Stimulated activated CD4-positive, alpha-beta T cell treated with anti-CD3 and anti-CD28 coated beads, TNF-alpha, amount 100 ng/mL, for 24 hours (primary cell): ENCODE measurements around the gene ZBTB20.
"Not testable (repeated sequence)": the region's sequence is repeated elsewhere in the genome, so short reads cannot be mapped to it uniquely, and the experiment has no call there.

Experiments
- DNase-seq, 3 experiments: peaks; one replicate each; pipeline ENCODE4 v3.0.0-alpha.2; 2020; ENCODE audit warnings: low read depth in 3 of 3

Gene ZBTB20

DNA sequence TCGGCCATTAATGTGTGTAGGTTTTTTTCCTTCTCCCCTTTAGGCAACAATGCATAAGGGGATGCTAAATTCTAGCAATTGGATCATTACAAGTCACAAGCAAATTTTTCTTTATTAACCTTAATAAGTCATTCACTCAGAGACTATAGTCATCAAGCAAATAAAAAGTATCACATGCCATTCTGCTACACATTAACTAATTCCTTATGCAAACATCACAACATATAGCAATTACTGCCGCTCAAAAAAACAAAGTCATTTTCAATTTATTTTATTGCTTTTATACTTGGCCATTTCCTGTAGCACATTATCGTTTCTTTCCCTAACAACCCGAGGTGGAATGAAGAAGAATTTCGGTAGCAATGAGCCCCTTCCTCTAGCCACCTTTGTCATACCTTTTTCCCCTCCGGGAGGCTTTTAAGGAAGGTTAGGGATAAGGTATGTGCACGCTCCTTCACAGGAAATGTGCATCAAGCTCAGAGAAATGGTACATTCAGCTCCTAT lies 432.1 kb downstream of the ZBTB20 start:
- no peak for DNase-seq

DNA sequence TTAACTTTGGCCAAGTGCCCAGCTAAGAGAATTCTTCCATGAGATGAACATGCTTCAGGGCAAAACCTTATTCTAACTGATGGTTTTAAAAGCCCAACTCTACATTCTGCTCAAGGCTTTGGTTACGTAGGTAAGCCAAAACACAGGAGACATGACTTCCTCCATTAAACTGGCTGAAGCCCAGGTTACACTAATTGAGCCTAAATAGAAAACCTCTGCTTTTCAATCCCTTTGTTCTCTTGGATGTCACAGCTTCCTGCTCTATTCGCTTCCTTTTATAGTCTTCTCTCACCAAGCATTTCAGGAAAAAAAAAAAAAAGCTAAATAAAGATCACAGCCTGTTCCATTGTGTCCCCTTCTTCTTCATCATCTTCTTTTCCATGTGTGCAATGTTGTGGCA lies 432.9 kb downstream of the ZBTB20 start:
- DNase-seq = no peak

DNA sequence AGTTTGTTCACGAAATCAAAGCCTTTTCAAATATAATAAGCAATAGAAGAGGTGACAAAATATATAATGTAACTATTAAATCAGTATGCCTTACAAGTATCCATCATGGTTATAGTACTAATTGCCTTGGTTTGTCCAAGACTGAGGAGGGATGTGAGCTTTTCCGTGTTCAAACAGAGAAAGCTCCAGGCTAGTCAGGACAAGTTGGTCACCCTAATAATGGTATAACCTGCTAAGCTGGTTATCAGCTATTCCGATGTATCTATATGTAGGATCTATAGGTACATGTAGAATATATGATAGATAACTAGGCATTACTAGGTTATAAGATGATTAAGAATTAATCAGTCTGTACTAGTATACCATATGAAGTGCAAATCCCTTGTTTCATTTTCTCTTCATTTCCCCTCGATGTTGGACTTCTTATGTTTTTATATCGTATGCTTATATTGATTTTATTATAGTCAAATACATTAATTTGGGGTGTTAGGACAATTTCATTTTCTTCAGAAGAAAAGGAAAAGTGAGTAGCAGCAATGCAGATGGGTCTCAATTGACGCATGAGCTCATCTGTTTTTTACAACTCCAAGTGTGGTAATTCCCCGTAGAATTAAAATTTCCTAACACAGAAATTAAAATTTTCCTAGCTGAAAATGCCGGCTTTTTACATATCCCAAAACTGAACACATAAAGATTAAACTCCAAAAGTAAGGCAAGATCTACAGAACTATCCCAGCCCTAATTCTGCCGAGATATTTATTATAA lies 434.2 kb downstream of the ZBTB20 start:
- DNase-seq = no peak

DNA sequence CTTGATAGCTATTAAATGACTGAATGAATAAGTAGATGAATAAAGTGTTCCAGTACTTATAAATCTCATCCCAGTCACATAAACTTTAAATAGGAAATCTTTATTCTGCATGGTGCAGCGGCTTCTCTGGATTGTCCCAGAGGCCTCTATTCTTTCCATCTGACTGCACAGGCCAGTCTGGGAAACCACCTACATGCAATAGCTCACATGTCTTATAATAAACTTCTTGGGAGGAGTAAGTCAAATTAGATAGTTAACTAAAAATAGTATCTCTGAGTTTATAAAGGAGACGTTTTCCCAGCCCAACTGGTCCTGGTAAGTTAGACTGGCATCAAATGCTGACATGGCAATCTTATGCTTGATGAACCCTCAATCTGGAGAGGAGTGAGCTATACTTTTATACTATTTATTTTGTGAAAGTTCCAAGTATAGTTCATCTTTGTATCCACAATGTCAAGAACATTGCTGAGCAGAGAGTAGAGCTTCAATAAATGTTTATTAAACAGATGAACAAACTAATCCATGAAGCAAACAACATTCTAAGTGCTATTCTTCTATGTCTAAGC lies 435.7 kb downstream of the ZBTB20 start:
- DNase-seq = no peak

DNA sequence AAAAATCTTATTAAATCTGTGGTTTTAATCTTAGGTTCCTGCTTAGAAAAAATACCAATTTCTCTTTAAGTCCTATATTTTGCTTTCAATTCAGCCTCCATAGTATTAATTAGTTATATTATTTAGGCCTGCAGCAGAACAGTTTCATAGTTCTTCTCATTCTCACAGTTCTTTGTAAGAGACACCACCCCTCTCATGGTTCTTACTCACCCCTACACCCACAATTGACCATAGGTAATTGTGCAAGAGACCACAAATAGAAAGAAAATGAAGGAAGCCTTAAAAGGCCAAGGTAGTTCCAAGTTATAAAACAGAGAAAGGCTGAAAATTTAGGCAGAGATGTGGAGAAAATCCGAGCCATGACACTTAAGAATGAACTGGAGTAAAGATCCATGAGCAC lies 438.0 kb downstream of the ZBTB20 start:
- DNase-seq = no peak

DNA sequence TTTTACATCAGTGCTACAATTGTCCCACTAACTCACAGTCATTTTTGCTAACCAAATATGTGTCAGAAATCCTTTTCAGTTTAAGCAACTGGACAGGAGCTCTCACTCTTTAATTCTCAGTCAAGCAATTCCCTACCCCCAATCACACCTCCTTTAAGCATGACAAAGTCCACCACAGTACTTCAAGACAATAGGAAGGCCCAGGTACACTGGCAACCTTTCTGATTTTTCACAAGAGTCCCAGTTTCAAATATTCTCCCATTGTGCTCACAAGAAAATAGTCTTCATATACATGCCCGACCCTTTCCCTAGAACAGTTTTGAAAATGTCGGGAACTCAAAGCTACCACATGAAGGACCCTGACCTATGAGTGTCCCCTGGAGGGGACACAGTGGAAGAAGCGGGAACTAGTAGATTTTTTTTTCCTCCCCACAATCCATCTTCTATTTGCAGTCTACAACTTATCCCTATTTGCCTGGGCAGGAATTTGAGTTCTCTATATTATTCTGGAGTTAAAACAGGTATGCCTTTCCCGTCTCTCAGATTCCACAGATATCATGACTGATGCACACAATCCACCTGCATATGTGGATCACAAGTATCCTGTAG lies 439.7 kb downstream of the ZBTB20 start:
- no peak for DNase-seq

DNA sequence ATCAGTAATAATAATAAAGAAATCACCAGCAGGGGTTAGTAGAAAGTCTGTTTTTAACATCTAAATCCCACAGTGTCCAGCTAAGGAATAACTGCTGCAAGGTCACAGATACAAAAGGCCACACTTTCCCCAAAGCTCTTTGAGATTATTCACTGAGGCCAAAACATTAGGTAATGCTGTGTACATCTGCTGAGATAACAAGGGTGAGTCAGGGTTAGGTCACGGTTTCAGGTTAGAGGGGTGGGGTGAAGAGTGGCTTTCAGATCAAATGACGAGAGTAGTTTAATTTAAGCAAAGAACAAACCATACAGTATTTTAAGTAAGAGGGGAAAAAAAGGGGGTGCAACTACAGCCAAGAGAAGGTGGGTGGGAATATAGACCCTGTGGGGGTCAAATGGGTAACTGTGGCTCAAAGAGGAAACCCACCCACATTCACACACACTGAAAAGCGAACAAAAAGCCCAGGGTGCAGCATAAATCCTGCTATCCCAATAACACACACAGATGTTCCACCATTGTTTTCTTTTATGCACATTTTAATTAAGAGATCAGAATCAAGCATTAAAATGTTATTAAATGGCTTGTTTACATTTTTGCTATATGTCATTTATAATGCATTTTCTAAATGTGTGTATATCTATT lies 440.4 kb downstream of the ZBTB20 start:
- peak in 2 of 3 experiments; percentile 3 to 19 for DNase-seq

DNA sequence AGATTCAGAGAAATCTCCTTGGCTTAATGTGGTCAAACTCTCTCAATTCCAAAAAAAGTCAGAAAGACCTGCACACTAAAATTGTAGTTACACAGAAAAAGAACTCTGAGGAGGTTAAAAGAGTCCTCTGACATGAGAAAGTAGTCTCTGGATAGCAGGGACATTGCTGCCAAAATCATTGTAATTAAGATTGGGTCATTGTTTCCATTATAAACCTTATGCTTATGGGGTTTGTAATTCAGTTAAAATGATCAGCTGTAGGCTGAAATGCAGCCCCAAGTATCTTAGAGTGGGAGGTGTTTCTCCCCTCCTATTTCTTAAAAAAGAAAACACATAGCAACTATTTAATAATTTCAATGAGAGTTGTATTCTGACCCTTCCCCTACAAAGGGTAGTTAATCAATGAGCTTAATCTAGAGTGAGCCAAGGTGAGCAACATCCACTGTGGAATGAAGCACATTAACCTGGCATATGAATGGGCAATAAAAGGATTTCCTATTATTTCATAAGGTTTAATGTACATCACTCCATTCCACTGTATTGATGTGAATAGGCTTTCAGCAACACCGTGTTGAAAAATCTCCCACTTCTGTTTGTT lies 446.4 kb downstream of the ZBTB20 start:
- no peak for DNase-seq

DNA sequence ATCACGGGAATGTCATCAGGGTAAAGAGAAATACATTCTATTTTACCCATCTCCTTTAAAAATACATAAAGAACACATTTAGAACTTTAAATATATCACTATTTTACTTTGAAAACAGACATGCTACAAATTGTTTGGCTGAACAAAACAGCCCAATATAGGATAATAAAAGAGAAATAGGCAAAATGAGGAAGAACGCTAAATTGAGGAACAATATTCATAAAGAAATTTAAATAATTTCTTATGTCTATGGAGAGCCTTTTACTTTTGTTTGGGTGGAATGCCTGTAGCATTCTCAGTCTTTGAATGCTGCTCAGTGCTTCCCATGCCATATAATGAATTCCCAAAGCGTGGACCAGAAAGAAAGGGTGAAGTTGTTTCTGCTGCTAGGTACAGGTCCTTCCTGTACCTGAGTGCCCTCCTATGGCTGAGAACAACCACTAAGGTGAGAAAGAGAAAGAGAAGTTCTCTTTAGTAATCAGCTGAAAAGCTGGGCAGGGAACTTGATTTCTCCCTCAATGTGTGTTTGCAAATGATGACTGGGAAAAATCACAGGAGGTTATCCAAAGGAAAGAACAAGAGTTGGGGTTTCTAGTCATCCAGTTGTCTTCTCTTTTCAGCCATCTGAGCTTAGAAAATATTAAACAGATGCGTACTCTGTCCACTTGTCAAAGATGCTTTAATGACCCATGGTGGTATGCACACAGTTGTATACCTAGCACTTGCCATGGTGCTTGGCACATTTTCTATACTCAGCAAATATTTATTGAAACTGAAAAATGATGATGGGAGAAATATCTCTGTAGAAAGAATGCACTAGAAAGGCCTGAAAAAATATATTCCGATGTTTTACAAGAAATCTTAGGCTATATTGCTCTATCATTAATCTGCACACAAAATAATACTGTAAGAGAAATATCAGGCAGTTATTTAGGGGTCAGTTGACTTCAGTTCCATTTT lies 448.7 kb downstream of the ZBTB20 start:
- DNase-seq = no peak

DNA sequence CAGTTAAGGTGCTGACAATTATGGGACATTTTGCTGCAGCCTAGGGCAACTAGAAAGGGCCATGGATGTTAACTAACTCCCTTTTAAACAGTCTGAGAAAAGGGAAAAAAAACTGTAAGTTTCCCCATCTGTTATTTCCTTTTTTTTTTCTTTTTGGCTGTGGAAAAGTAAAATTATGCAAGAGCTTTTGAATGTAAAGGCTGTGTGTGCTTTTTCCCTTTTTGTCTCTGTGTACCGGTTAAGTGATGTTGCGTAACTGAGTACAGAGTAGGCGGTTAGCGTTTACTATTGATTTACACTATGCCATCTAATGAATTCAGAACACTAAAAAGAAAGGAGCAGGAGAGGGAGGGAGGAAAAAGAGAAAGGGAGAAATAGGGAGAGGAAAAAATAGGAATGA lies 449.7 kb downstream of the ZBTB20 start:
- DNase-seq = no peak

DNA sequence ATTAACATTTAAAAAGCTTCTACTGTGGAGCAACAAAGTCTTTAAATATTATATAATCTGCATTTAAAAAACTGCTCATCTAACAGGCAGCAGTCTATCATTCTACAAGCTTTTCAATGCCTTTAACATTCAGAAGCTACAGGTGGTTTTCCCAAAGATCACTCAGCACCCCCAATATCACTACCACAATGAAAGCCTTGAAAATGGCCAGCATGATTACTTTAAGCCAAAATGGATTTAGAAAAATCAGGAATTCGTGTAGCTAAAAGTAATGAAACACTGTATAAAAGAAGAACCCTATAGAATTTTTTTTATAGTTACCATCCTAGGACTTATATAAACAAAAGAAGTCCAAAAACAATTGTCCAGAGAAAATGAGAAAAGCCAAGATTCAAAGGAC lies 452.8 kb downstream of the ZBTB20 start:
- DNase-seq = no peak

DNA sequence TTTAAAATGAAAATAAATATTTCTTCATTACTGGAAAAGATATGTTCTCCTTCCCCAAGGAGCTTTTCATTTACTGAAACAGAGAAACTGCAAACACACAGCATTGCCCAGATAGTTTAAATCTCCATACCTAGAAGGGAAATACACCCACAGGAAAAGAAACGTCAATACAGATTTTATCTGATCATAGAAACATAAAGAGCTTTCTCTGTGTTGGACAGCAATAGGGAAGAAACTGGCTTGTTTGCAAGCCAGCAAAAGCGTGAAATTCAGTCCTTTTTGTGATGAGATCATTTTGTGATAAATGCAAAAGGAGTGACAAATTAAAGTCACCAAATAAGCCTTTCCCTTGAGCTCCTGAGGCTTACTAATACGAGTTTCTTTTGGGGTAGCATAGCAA lies 455.2 kb downstream of the ZBTB20 start:
- DNase-seq = no peak

DNA sequence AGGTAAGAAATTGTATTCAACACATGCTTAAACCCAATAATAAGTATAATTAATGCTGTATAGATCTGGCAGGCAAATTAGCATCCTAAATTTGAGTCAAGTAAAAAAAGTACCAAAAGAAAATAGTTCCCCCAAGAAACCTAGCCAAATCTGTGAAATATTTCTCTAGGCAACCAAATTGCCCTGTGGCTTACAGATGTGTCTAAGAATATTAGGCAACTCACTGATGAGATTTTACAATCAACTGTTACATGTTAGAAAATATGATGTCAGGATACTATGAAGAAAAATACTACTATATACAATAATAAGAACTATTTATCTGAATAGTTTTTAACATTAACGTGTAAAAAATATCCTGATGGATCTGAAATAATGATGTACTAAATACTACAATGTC lies 456.2 kb downstream of the ZBTB20 start:
- DNase-seq = no peak

DNA sequence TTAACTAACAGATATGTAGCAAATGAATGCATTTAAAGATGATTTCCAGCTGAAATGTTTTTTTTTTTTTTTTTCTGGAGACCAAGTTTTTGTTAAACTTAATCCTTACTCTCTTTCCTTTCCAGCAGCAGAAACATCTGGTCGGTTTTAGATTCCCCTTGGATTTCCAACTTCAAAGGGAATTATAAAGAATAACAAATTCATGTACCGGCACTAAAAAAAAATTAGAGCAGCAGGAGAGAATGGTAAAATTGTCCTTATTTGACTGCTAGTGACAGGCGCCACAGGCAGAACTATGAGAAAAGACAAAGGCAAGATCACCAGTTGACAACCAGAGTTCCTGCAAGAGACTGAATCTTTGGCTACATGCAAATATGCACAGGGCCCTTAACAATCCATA lies 459.9 kb downstream of the ZBTB20 start:
- DNase-seq = no peak

DNA sequence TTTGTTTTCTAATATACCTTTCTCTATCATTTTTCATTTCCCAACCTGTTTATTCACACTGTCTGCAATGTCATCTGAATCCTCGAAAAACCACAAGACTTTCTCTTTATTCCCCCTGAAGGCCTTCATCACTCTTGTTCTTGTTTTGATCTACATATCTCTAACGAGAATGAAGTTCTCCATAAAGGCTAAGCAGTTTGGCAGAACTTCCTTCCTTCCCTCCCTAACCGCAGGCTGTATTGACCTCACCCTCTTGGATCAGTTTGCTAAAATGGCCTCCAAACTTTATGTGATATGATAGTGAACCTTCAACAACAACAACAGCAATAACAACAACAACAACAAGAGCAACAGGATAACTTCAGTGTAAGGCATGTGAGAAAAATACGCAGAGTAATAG lies 460.5 kb downstream of the ZBTB20 start:
- no peak for DNase-seq

DNA sequence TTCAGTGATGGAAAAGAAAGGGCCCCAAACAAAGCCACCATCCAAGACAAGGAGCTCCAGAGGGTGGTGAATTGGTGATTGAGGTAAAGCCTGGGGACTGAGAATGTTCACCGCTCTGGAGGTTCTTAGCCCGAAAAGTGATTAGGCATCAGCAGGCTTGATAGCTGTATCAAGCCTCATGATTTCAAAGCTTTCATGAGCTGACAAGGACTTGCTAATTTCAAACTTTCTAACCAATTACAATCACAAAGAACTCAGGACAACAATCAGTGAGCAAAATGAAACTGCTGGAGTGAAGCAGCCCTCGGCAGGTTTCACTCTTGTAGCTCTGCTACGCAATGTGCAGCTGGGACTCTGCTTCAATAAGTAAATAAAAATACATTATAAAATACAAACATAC lies 461.9 kb downstream of the ZBTB20 start:
- no peak for DNase-seq

DNA sequence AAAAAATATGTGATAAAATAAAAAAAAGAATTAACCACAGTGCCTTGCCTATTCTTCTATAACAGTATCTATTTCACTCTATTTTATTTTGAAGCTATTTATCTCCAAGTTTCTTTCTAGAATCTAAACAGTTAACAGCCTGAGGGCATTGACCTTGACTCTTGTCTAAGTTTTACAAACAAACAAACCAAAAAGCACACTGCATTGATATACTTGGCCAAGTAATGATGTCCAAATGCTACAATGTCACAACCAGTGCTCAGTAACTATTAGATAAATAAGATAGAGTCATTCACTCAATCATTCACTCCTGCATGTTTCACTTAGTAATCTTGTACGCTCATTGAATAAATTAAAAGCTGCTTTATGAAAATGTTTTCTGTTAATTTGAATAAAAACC lies 466.8 kb downstream of the ZBTB20 start:
- no peak for DNase-seq

DNA sequence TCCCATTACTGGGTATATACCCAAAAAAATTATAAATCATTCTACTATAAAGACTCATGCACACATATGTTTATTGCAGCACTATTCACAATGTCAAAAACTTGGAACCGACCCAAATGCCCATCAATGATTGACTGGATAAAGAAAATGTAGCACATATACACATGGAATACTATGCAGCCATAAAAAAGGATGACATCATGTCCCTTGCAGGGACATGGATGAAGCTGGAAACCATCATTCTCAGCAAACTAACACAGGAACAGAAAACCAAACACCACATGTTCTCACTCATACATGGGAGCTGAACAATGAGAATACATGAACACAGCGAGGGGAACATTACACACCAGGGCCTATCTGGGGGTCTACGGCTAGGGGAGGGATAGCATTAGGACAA lies 467.3 kb downstream of the ZBTB20 start:
- not testable (repeated sequence) for DNase-seq

DNA sequence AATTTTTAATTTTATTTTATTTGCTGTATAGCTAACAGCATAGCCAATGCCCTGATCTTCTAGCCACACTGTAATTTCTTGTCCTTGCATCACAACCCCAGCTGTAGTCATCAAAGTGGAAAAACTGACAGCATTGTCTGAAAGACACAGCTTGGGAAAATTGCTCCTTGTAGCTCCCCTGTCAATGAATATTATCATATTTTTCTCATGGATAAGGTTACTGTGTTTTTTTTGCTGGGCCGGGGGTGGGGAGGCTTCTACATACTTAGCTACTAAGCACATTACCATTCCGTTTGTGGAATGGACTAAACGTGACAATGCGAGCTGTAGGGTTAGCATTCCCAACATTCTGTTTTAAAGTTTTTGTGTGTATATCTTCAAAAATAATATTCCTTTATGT lies 472.0 kb downstream of the ZBTB20 start:
- DNase-seq = no peak

DNA sequence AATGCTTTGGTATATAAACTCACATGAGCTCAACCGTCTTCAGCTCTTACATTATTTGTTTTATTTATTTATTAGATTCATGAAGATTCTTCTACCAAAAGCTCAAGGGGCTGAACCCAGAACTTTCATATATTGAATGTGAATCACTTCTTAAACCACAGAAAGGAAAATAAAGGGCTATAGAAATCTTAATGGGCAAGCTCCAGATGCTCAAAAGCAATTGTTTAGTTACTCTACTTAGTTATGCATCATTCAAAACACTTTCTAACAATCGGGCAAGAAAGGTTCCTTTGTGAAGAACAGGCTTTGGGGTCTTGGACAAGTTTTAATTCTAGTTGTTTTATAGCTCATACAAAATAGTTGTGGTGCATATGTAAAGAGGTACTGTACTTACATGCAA lies 473.1 kb downstream of the ZBTB20 start:
- no peak for DNase-seq

DNA sequence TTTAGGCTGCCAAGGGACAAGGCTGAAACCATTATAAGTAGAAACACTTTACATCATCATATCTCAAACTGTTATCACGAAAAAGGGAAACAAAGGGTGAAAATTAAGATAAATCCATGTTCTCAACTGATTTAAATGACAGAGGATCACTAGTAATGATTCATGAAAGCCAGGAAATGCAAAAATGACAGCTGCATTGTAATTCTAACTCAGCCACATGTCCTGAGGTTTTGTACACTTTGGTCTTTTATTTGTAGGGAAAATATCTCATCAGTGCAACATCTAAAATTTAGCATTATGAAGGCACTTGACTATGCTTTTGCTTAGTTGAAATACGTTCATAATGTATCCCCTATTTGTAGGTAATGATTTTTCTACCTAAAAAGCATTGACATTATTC lies 473.6 kb downstream of the ZBTB20 start:
- DNase-seq = no peak
